PC-3 (cell line): ENCODE measurements around the gene UBE4A. TPM values are rescaled to one million over a fixed set of nuclear protein-coding genes. Genes with fewer than 3 reads are reported as not detected.

Experiments
- ATAC-seq: fragments of 200-7000 bp; cut with Tn5 transposase; 2 replicates; pipeline ENCODE4 v1.9.1; 2020; ENCODE audit warnings: mild to moderate bottlenecking, moderate library complexity
- BruUV-seq: library from RNA; stranded (reverse); fragments of 400-500 nt; replicated peaks from 2 replicates; lab custom pipeline; 2021; lab: Mats Ljungman, UMichigan
- CTCF ChIA-PET: fragments of 300-600 bp; sonication (Branson Sonifier 250); formaldehyde crosslinking; loops from one replicate; lab custom pipeline; 2022; ENCODE audit warnings: antibody characterized with exemption; lab: Charles Lee
- POLR2A ChIA-PET: fragments of 300-600 bp; sonication (Branson Sonifier 250); formaldehyde crosslinking; loops from one replicate; lab custom pipeline; 2022; ENCODE audit warnings: antibody characterized with exemption; ENCODE audit not compliant: unreplicated experiment; lab: Charles Lee
- DNase-seq: peaks from one replicate; pipeline ENCODE4 v3.0.0-alpha.2; 2015
- H2AFZ ChIP-seq: fragments of 300-600 bp; sonication (generic); 2 replicates; pipeline ENCODE4 v1.6.0; 2016; ENCODE audit warnings: antibody characterized with exemption, low read length
- H3F3A ChIP-seq: fragments of 300-600 bp; sonication (generic); one replicate; pipeline ENCODE4 v1.6.0; 2017; ENCODE audit warnings: antibody characterized with exemption, low read length, control low read depth, mild to moderate bottlenecking; ENCODE audit not compliant: unreplicated experiment
- H3K27ac ChIP-seq: fragments of 300-600 bp; sonication (generic); 2 replicates; pipeline ENCODE4 v1.5.1; 2016; ENCODE audit warnings: mild to moderate bottlenecking, low read length
- H3K27me3 ChIP-seq: fragments of 300-600 bp; sonication (generic); 2 replicates; pipeline ENCODE4 v1.6.1; 2016; ENCODE audit warnings: low read length, mixed read lengths
- H3K36me3 ChIP-seq: fragments of 300-600 bp; sonication (generic); 2 replicates; pipeline ENCODE4 v1.6.1; 2016; ENCODE audit warnings: low read depth, mixed run types, low read length, mixed read lengths
- H3K4me1 ChIP-seq: fragments of 300-600 bp; sonication (generic); 2 replicates; pipeline ENCODE4 v1.5.1; 2016; ENCODE audit warnings: low read length; ENCODE audit not compliant: insufficient read depth
- H3K4me2 ChIP-seq: fragments of 300-600 bp; sonication (generic); 2 replicates; pipeline ENCODE4 v1.6.0; 2016; ENCODE audit warnings: low read length
- H3K4me3 ChIP-seq: fragments of 300-600 bp; sonication (generic); 2 replicates; pipeline ENCODE4 v1.5.1; 2016; ENCODE audit warnings: mild to moderate bottlenecking, low read length, mixed read lengths
- H3K79me2 ChIP-seq: fragments of 300-600 bp; sonication (generic); 2 replicates; pipeline ENCODE4 v1.6.1; 2017; ENCODE audit warnings: low read length, mixed read lengths
- H3K9ac ChIP-seq: fragments of 300-600 bp; sonication (generic); 2 replicates; pipeline ENCODE4 v1.6.0; 2016; ENCODE audit warnings: mild to moderate bottlenecking, low read length
- H3K9me2 ChIP-seq: fragments of 300-600 bp; sonication (generic); replicated peaks from 2 replicates; pipeline ENCODE4 v1.6.1; 2016; ENCODE audit warnings: mixed run types, low read length, mixed read lengths
- H3K9me3 ChIP-seq: fragments of 300-600 bp; sonication (generic); 2 replicates; pipeline ENCODE4 v1.6.1; 2016; ENCODE audit warnings: low read length, mixed read lengths
- H4K20me1 ChIP-seq: fragments of 300-600 bp; sonication (generic); 2 replicates; pipeline ENCODE4 v1.6.1; 2016; ENCODE audit warnings: low read length, mixed read lengths
- CTCF ChIP-seq: fragments of 300-600 bp; sonication (generic); conservative IDR thresholded peaks from 2 replicates; pipeline ENCODE4 v1.5.1; 2017; ENCODE audit warnings: antibody characterized with exemption, low read depth, mild to moderate bottlenecking, low read length
- EZH2 ChIP-seq: fragments of 300-600 bp; sonication (generic); IDR thresholded peaks from one replicate; pipeline ENCODE4 v1.6.1; 2017; ENCODE audit warnings: antibody characterized with exemption, mild to moderate bottlenecking, low read length; ENCODE audit not compliant: unreplicated experiment
- EZH2phosphoT487 ChIP-seq: fragments of 300-600 bp; sonication (generic); IDR thresholded peaks from 2 replicates; pipeline ENCODE4 v1.6.1; 2018; ENCODE audit warnings: mild to moderate bottlenecking, antibody characterized with exemption, low read length, borderline replicate concordance
- intact Hi-C: fragments of 100-400 bp; cut with micrococcal nuclease; formaldehyde crosslinking; loops from 2 replicates; pipeline ENCODE4 v1.9.0; 2023
- total RNA-seq: library from RNA; depleted of rRNA; stranded (reverse); fragments of >200 nt; gene quantifications from 2 replicates; pipeline ENCODE4 v1.2.3, GENCODE V29; 2014

UBE4A gene
- total RNA-seq, 1 experiment from 2014 or later: 56.4 TPM

GRCh38 chr11:118341261-118341660 lies 18.1 kb upstream of the UBE4A start:
- Histone ChIP-seq H3K4me3 (no peak overlapping the region), H2AFZ (no peak overlapping the region), H3K9me3 (no peaks in the 10 kb centered on the region), H3K79me2 (no peaks in the 10 kb centered on the region), H3K36me3 (no peaks in the 10 kb centered on the region), H3F3A (no peaks in the 10 kb centered on the region), H3K9ac (no peak overlapping the region), H4K20me1 (no peaks in the 10 kb centered on the region), H3K9me2 (no peaks in the 10 kb centered on the region), H3K4me2 (no peak overlapping the region), H3K4me1 (no peaks in the 10 kb centered on the region), H3K27me3 (no peaks in the 10 kb centered on the region), H3K27ac (no peak overlapping the region)
- no TSS peak for BruUV-seq
- POLR2A ChIA-PET: no interaction called here
- intact Hi-C loops: no loop called here
- no peak for DNase-seq
- no peak for ATAC-seq
- TF ChIP-seq CTCF (no peak), EZH2 (no peak), EZH2phosphoT487 (no peak)
- CTCF ChIA-PET: no interaction called here

GRCh38 chr11:118341815-118342489 lies 17.4 kb upstream of the UBE4A start:
- H3K9me3 ChIP-seq: no peaks in the 10 kb centered on the region
- no peaks in the 10 kb centered on the region for H3K79me2 ChIP-seq
- H3K27me3 ChIP-seq: peaks cover 4% of the 10 kb centered on the region; the same call in 1 of the 2 replicates
- no peak overlapping the region for H3K9ac ChIP-seq
- no peak overlapping the region for H3K27ac ChIP-seq
- no peaks in the 10 kb centered on the region for H3K36me3 ChIP-seq
- no peaks in the 10 kb centered on the region for H3K4me1 ChIP-seq
- ChIA-PET CTCF (no interaction called here), POLR2A (no interaction called here)
- no peaks in the 10 kb centered on the region for H4K20me1 ChIP-seq
- no peak overlapping the region for H2AFZ ChIP-seq
- no peak for TF ChIP-seq EZH2phosphoT487
- no peak for TF ChIP-seq CTCF
- TF ChIP-seq EZH2: no peak
- no peak overlapping the region for H3K4me3 ChIP-seq
- H3K9me2 ChIP-seq: no peaks in the 10 kb centered on the region
- DNase-seq: no peak
- H3K4me2 ChIP-seq: no peak overlapping the region
- ATAC-seq: no peak
- intact Hi-C loops: no loop called here
- no peaks in the 10 kb centered on the region for H3F3A ChIP-seq
- BruUV-seq: no TSS peak

GRCh38 chr11:118342503-118343161 lies 16.8 kb upstream of the UBE4A start, which contains the start of gene CD3D:
Gene CD3D, minus strand, starts transcription at chr11:118342705. Its CDS starts 98 bp downstream, at chr11:118342607.
- H3K79me2 ChIP-seq: no peaks in the 10 kb centered on the region
- ATAC-seq (no peak), DNase-seq (no peak)
- CTCF ChIA-PET: no interaction called here
- H3K4me3 ChIP-seq: no peak within 1 kb of the TSS
- H3K4me1 ChIP-seq: no peaks in the 10 kb centered on the region
- H3K9ac ChIP-seq: no peak within 1 kb of the TSS
- no peaks in the 10 kb centered on the region for H3K9me3 ChIP-seq
- no peak within 1 kb of the TSS for H3K4me2 ChIP-seq
- POLR2A ChIA-PET: no interaction called here
- TF ChIP-seq CTCF: no peak
- TF ChIP-seq EZH2phosphoT487: no peak
- no peaks in the 10 kb centered on the region for H3F3A ChIP-seq
- no peak within 1 kb of the TSS for H3K27ac ChIP-seq
- no peaks in the 10 kb centered on the region for H3K9me2 ChIP-seq
- H4K20me1 ChIP-seq: no peaks in the 10 kb centered on the region
- BruUV-seq: no TSS peak
- intact Hi-C loops: no loop called here
- peaks cover 10% of the 10 kb centered on the region; the same call in 1 of the 2 replicates for H3K27me3 ChIP-seq
- H2AFZ ChIP-seq: no peak within 1 kb of the TSS
- no peaks in the 10 kb centered on the region for H3K36me3 ChIP-seq
